Thyroid gland (tissue), 4 donors: Measurements from ENCODE around the gene CFDP1. TPM values are rescaled to one million over a fixed set of nuclear protein-coding genes. Genes with fewer than 3 reads are reported as not detected.

Experiments
- DNase-seq, 2 donors: peaks; one replicate each; pipeline ENCODE4 v3.0.0-alpha.2; 2019
- H3K27ac ChIP-seq, 3 donors: fragments of 200-600 bp; sonication (generic); 1 replicate in 2 of 3; 2 replicates in 1 of 3; pipeline ENCODE4 v1.5.1; 2016 to 2019; ENCODE audit warnings: mild to moderate bottlenecking in 1 of 3, moderate library complexity in 1 of 3
- H3K27me3 ChIP-seq: fragments of 200-600 bp; sonication (generic); one replicate; pipeline ENCODE4 v1.5.1; 2019
- H3K36me3 ChIP-seq, 2 donors: fragments of 200-600 bp; sonication (generic); one replicate each; pipeline ENCODE4 v1.5.1; 2016 to 2019
- H3K4me1 ChIP-seq, 2 donors: fragments of 200-600 bp; sonication (generic); one replicate each; pipeline ENCODE4 v1.5.1; 2017 to 2019
- H3K4me3 ChIP-seq, 3 donors: fragments of 200-600 bp; sonication (generic); replicated peaks in 1 of 3; 1 replicate in 2 of 3; 2 replicates in 1 of 3; pipeline ENCODE4 v1.5.1; 2016; ENCODE audit warnings: mild to moderate bottlenecking in 1 of 3
- H3K9me3 ChIP-seq: fragments of 200-600 bp; sonication (generic); one replicate; pipeline ENCODE4 v1.5.1; 2017
- CTCF ChIP-seq, 6 experiments: fragments of 200-600 bp in 3 of 6; fragments of 450-650 bp in 3 of 6; sonication (generic) in 3 of 6; IDR thresholded peaks; one replicate each; pipeline ENCODE4 v1.5.1; 2016 to 2019; ENCODE audit warnings: antibody characterized with exemption in 6 of 6, mild to moderate bottlenecking in 2 of 6, inconsistent platforms in 1 of 6, moderate library complexity in 1 of 6
- POLR2A ChIP-seq, 2 donors: fragments of 450-650 bp; IDR thresholded peaks; one replicate each; pipeline ENCODE4 v1.6.1; 2017; ENCODE audit warnings: antibody characterized with exemption in 2 of 2, mild to moderate bottlenecking in 2 of 2, moderate library complexity in 1 of 2
- WGBS, 2 donors: methylation state at CpG; one replicate each; pipeline ENCODE4 v1.1.5; 2017; 5-methylcytosine and 5-hydroxymethylcytosine counted together
- intact Hi-C: fragments of 100-400 bp; cut with DNase I; formaldehyde crosslinking; loops from one replicate; pipeline ENCODE4 v1.15.1; 2023
- total RNA-seq, 4 donors: library from RNA; depleted of rRNA; stranded (reverse); fragments of >200 nt; gene quantifications; one replicate each; pipeline ENCODE4 v1.2.3, GENCODE V29; 2016

The CFDP1 gene
- total RNA-seq, 4 donors from 2014 or later = 50.5 to 77.9 (median 60.7) TPM

DNA sequence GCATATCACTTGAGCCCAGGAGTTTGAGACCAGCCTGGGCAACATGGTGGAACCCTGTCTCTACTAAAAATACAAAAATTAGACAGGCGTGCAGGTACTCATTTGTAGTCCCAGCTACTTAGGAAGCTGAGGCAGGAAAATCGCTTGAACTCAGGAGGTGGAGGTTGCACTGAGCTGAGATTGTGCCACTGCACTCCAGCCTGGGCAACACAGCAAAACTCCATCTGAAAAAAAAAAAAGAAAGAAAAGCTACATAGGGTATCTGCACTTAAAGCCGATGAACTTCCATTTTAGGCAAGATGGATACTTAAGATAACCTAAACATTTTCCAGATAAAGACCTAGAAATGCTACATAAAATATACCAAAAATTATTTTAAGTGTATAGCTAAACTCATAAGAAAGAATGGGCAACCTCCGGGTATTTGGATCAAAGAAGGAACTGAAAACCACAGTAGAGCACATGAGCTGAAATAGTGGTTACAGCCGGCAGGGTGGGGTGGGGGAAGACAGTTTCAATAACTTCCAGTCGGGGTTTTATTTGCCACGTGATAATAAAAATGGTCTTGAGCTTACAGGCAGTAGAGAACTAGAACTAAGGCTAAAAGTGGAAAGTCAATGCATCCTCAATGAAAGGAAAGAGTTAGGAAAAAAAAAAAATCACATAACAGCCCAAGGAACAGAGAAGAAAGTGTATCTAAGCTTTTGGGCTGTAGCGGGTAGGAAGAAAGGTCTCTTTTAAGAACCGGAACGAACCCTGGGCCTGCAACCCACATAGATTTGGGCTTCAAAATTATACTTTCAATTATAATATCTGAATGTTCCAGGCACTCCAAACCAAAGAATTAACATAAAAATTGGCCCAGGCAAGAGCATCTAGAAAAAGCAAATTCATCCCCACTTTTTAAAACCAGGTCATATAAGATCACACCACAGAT, 53.1 kb downstream of the CFDP1 start:
- H3K4me1 ChIP-seq = peaks cover 7 to 10% of the 10 kb centered on the region in 2 donors
- intact Hi-C loops = loop anchor here (10.0 kb wide), 1 partner anchor 175 kb away; the partner anchor contains the start of gene CTRB2
- no peak overlapping the region for H3K27ac ChIP-seq
- no peaks in the 10 kb centered on the region for H3K9me3 ChIP-seq
- H3K4me3 ChIP-seq = no peak overlapping the region
- WGBS, 2 donors = 84% methylated on average over 10 of the region's 10 CpGs
- H3K36me3 ChIP-seq = no peaks in the 10 kb centered on the region
- no peaks in the 10 kb centered on the region for H3K27me3 ChIP-seq
- no peak for DNase-seq
- TF ChIP-seq POLR2A (IDR thresholded peaks at IDR 0.05) = no peak
- no peak for TF ChIP-seq CTCF (IDR thresholded peaks at IDR 0.05)

- Histone ChIP-seq H3K27me3 (no peaks in the 10 kb centered on the region), H3K36me3 (no peaks in the 10 kb centered on the region), H3K9me3 (no peaks in the 10 kb centered on the region), H3K4me1 (peaks cover 5 to 10% of the 10 kb centered on the region in 2 donors), H3K4me3 (no peak overlapping the region), H3K27ac (no peak overlapping the region)
- WGBS, 2 donors = 47 to 95% methylated on average over 1 of the region's 1 CpG
- TF ChIP-seq CTCF (IDR thresholded peaks at IDR 0.05) = no peak
- no peak for TF ChIP-seq POLR2A (IDR thresholded peaks at IDR 0.05)
- intact Hi-C loops = no loop called here
- DNase-seq = no peak
Measured at GRCh38 chr16:75379339-75379738, 54.0 kb downstream of the CFDP1 start.

- H3K4me1 ChIP-seq = peaks cover 5 to 10% of the 10 kb centered on the region in 2 donors
- TF ChIP-seq CTCF (IDR thresholded peaks at IDR 0.05) = no peak
- no peaks in the 10 kb centered on the region for H3K27me3 ChIP-seq
- H3K36me3 ChIP-seq = no peaks in the 10 kb centered on the region
- no peak overlapping the region for H3K4me3 ChIP-seq
- 94 to 98% methylated on average over 2 of the region's 2 CpGs for WGBS, 2 donors
- no peaks in the 10 kb centered on the region for H3K9me3 ChIP-seq
- intact Hi-C loops = no loop called here
- DNase-seq = no peak
- H3K27ac ChIP-seq = no peak overlapping the region
Measured at GRCh38 chr16:75378616-75379015, 54.7 kb downstream of the CFDP1 start.

- WGBS, 2 donors = 53 to 54% methylated on average over 6 of the region's 6 CpGs
- Histone ChIP-seq H3K27ac (no peak overlapping the region), H3K27me3 (no peaks in the 10 kb centered on the region), H3K4me3 (no peak overlapping the region), H3K4me1 (peaks cover 7 to 10% of the 10 kb centered on the region in 2 donors), H3K9me3 (no peaks in the 10 kb centered on the region), H3K36me3 (no peaks in the 10 kb centered on the region)
- DNase-seq = no peak
- no peak for TF ChIP-seq POLR2A (IDR thresholded peaks at IDR 0.05)
- no peak for TF ChIP-seq CTCF (IDR thresholded peaks at IDR 0.05)
- intact Hi-C loops = no loop called here
Measured at GRCh38 chr16:75377729-75378386, 55.4 kb downstream of the CFDP1 start.
